ENCODE measurements around the gene FLCN.

FLCN gene

GRCh38 chr17:17215575-17215974 is 21.4 kb downstream of the FLCN start:
- H3K9me3 ChIP-seq (replicated peaks; ENCODE audit: insufficient read depth, low read length) = no peaks in the 10 kb centered on the region
- H3K9ac ChIP-seq (ENCODE audit: low read length) = no peak overlapping the region
- no peaks in the 10 kb centered on the region for H3K27me3 ChIP-seq (replicated peaks; ENCODE audit: insufficient read depth, low read length)
- H3K27ac ChIP-seq (ENCODE audit: low read length) = no peak overlapping the region
- H3K36me3 ChIP-seq (replicated peaks; ENCODE audit: insufficient read depth, low read length) = peaks cover 11% of the 10 kb centered on the region; the same call in 1 of the 2 replicates
- no peaks in the 10 kb centered on the region for H3F3A ChIP-seq (ENCODE audit: insufficient read depth, low read length)
- H3K9me2 ChIP-seq (replicated peaks; ENCODE audit: insufficient read depth, low read length) = no peaks in the 10 kb centered on the region
- H3K79me2 ChIP-seq (ENCODE audit: low read length) = no peaks in the 10 kb centered on the region; the same call in 1 of the 2 replicates
- H4K20me1 ChIP-seq (ENCODE audit: insufficient read depth, low read length) = no peaks in the 10 kb centered on the region
- TF ChIP-seq EZH2phosphoT487 (IDR thresholded peaks at IDR 0.05; ENCODE audit: low read length) = no peak
- TF ChIP-seq EZH2 (optimal IDR thresholded peaks at IDR 0.05; ENCODE audit: low read depth, low read length) = no peak
- TF ChIP-seq CTCF (IDR thresholded peaks at IDR 0.05; ENCODE audit: low read length) = no peak
- DNase-seq = no peak
- no peak overlapping the region for H3K4me3 ChIP-seq (ENCODE audit: low read length)
- H2AFZ ChIP-seq (ENCODE audit: low read length) = no peak overlapping the region
- H3K4me2 ChIP-seq (ENCODE audit: low read depth, low read length) = no peak overlapping the region
- H3K4me1 ChIP-seq (ENCODE audit: low read length) = no peaks in the 10 kb centered on the region

- Histone ChIP-seq H3K79me2 (ENCODE audit: low read length) (no peaks in the 10 kb centered on the region), H3K27me3 (replicated peaks; ENCODE audit: insufficient read depth, low read length) (no peaks in the 10 kb centered on the region), H3K4me3 (ENCODE audit: low read length) (no peak overlapping the region), H3K9me3 (replicated peaks; ENCODE audit: insufficient read depth, low read length) (no peaks in the 10 kb centered on the region), H3K27ac (ENCODE audit: low read length) (no peak overlapping the region), H3K9me2 (replicated peaks; ENCODE audit: insufficient read depth, low read length) (no peaks in the 10 kb centered on the region), H3K9ac (ENCODE audit: low read length) (no peak overlapping the region), H3K4me2 (ENCODE audit: low read depth, low read length) (no peak overlapping the region), H3F3A (ENCODE audit: insufficient read depth, low read length) (no peaks in the 10 kb centered on the region), H2AFZ (ENCODE audit: low read length) (no peak overlapping the region), H3K36me3 (replicated peaks; ENCODE audit: insufficient read depth, low read length) (peaks cover 11% of the 10 kb centered on the region; the same call in 1 of the 2 replicates), H3K4me1 (ENCODE audit: low read length) (no peaks in the 10 kb centered on the region), H4K20me1 (ENCODE audit: insufficient read depth, low read length) (no peaks in the 10 kb centered on the region)
- no peak for DNase-seq
- no peak for TF ChIP-seq EZH2phosphoT487 (IDR thresholded peaks at IDR 0.05; ENCODE audit: low read length)
- TF ChIP-seq CTCF (IDR thresholded peaks at IDR 0.05; ENCODE audit: low read length) = no peak
- TF ChIP-seq EZH2 (optimal IDR thresholded peaks at IDR 0.05; ENCODE audit: low read depth, low read length) = no peak
Observed at GRCh38 chr17:17214646-17215436, 22.1 kb downstream of the FLCN start.

GRCh38 chr17:17213775-17214174 is 23.2 kb downstream of the FLCN start:
- Histone ChIP-seq H3K4me1 (ENCODE audit: low read length) (no peaks in the 10 kb centered on the region), H3K9me2 (replicated peaks; ENCODE audit: insufficient read depth, low read length) (no peaks in the 10 kb centered on the region), H4K20me1 (ENCODE audit: insufficient read depth, low read length) (no peaks in the 10 kb centered on the region), H3F3A (ENCODE audit: insufficient read depth, low read length) (0 out of 2 replicates have a peak, but pooled peaks cover 4% of the 10 kb centered on the region), H3K4me3 (ENCODE audit: low read length) (no peak overlapping the region), H2AFZ (ENCODE audit: low read length) (no peak overlapping the region), H3K27me3 (replicated peaks; ENCODE audit: insufficient read depth, low read length) (no peaks in the 10 kb centered on the region), H3K79me2 (ENCODE audit: low read length) (no peaks in the 10 kb centered on the region), H3K9ac (ENCODE audit: low read length) (no peak overlapping the region), H3K9me3 (replicated peaks; ENCODE audit: insufficient read depth, low read length) (no peaks in the 10 kb centered on the region), H3K4me2 (ENCODE audit: low read depth, low read length) (no peak overlapping the region), H3K36me3 (replicated peaks; ENCODE audit: insufficient read depth, low read length) (peaks cover 11% of the 10 kb centered on the region; the same call in 1 of the 2 replicates), H3K27ac (ENCODE audit: low read length) (no peak overlapping the region)
- TF ChIP-seq EZH2phosphoT487 (IDR thresholded peaks at IDR 0.05; ENCODE audit: low read length) (no peak), CTCF (IDR thresholded peaks at IDR 0.05; ENCODE audit: low read length) (no peak), EZH2 (optimal IDR thresholded peaks at IDR 0.05; ENCODE audit: low read depth, low read length) (no peak)
- DNase-seq = no peak

Measured in MM.1S (cell line).